GM12801 (cell line): Measurements from ENCODE around the gene ARL14EP.

ENCODE experiments used
- CTCF ChIP-seq: IDR thresholded peaks from one replicate; pipeline ENCODE4 v1.5.1; 2011; ENCODE audit warnings: control low read depth; ENCODE audit not compliant: insufficient read length; ENCODE audit errors: extremely low read depth

Gene ARL14EP

GRCh38 chr11:30377347-30377746 lies 54.4 kb downstream of the ARL14EP start:
- TF ChIP-seq CTCF, result no peak

- TF ChIP-seq CTCF, result no peak
Measured at GRCh38 chr11:30380846-30381245, 57.9 kb downstream of the ARL14EP start.

GRCh38 chr11:30381879-30382278 lies 59.0 kb downstream of the ARL14EP start:
- no peak for TF ChIP-seq CTCF
